Caco-2 (cell line): ENCODE measurements around the gene ZSCAN25. TPM values are rescaled to one million over a fixed set of nuclear protein-coding genes. Genes with fewer than 3 reads are reported as not detected.
"Not testable (repeated sequence)": the region's sequence is repeated elsewhere in the genome, so short reads cannot be mapped to it uniquely, and the experiment has no call there.

Experiments used
- BruUV-seq: library from RNA; stranded (reverse); fragments of 400-500 nt; replicated peaks from 2 replicates; lab custom pipeline; 2021; lab: Mats Ljungman, UMichigan
- CTCF ChIA-PET: fragments of 300-600 bp; sonication (Branson Sonifier 250); formaldehyde crosslinking; loops from one replicate; lab custom pipeline; 2022; ENCODE audit warnings: antibody characterized with exemption; lab: Charles Lee
- POLR2A ChIA-PET: fragments of 300-600 bp; sonication (Branson Sonifier 250); formaldehyde crosslinking; loops from one replicate; lab custom pipeline; 2022; ENCODE audit warnings: antibody characterized with exemption; lab: Charles Lee
- DNase-seq, 2 experiments: peaks; one replicate each; pipeline versions ENCODE4 v3.0.0 to v3.0.0-alpha.2; 2020 to 2022
- H3K27me3 ChIP-seq: replicated peaks from 2 replicates; pipeline ENCODE4 v1.6.0; 2011; ENCODE audit warnings: low read length; ENCODE audit not compliant: control insufficient read depth, insufficient read depth
- H3K36me3 ChIP-seq: 2 replicates; pipeline ENCODE4 v1.5.1; 2011; ENCODE audit warnings: low read length; ENCODE audit not compliant: control insufficient read depth, insufficient read depth
- H3K4me1 ChIP-seq: fragments of 250-450 bp; sonication (Bioruptor Pico); 2 replicates; pipeline ENCODE4 v1.5.1; 2020; ENCODE audit warnings: mild to moderate bottlenecking
- H3K4me3 ChIP-seq: 2 replicates; pipeline ENCODE4 v1.5.1; 2011; ENCODE audit warnings: low read depth, mild to moderate bottlenecking, control low read depth, low read length
- H3K9me3 ChIP-seq: fragments of 250-450 bp; sonication (Bioruptor Pico); 2 replicates; pipeline ENCODE4 v1.5.1; 2020; ENCODE audit warnings: mild to moderate bottlenecking, moderate library complexity
- H3K27ac Mint-ChIP-seq: one replicate; pipeline ENCODE4 v1.8.0; 2022; ENCODE audit warnings: mixed read lengths; ENCODE audit not compliant: unreplicated experiment
- H3K27me3 Mint-ChIP-seq: one replicate; pipeline ENCODE4 v1.8.0; 2022; ENCODE audit warnings: mixed read lengths; ENCODE audit not compliant: insufficient read depth, unreplicated experiment
- H3K36me3 Mint-ChIP-seq: one replicate; pipeline ENCODE4 v1.8.0; 2022; ENCODE audit warnings: mild to moderate bottlenecking, mixed read lengths; ENCODE audit not compliant: insufficient read depth, unreplicated experiment
- H3K4me1 Mint-ChIP-seq: one replicate; pipeline ENCODE4 v1.8.0; 2022; ENCODE audit warnings: low read depth, mixed read lengths; ENCODE audit not compliant: unreplicated experiment
- H3K4me3 Mint-ChIP-seq: one replicate; pipeline ENCODE4 v1.8.0; 2022; ENCODE audit warnings: mild to moderate bottlenecking, moderate library complexity, mixed read lengths; ENCODE audit not compliant: unreplicated experiment
- H3K9me3 Mint-ChIP-seq: one replicate; pipeline ENCODE4 v1.8.0; 2022; ENCODE audit warnings: mixed read lengths; ENCODE audit not compliant: unreplicated experiment
- intact Hi-C: fragments of 100-400 bp; cut with micrococcal nuclease; formaldehyde crosslinking; loops from one replicate; pipeline ENCODE4 v1.10.0; 2022; ENCODE audit not compliant: unreplicated experiment
- total RNA-seq: library from RNA; stranded (reverse); gene quantifications from 2 replicates; pipeline ENCODE4 v1.2.3, GENCODE V29; 2022
- TF ChIP-seq, protein P1 (sequence below), 2 experiments: fragments of 200-600 bp in 1 of 2; IDR thresholded peaks; 1 replicate in 1 of 2; 2 replicates in 1 of 2; pipeline versions ENCODE4 v1.5.1 to v1.8.0; 2011 to 2022; ENCODE audit warnings: antibody characterized with exemption in 1 of 2, control low read depth in 1 of 2, inconsistent platforms in 1 of 2, low read depth in 1 of 2, low read length in 1 of 2, mild to moderate bottlenecking in 1 of 2, moderate library complexity in 1 of 2; ENCODE audit not compliant: insufficient read depth in 1 of 2, severe bottlenecking in 1 of 2, unreplicated experiment in 1 of 2

Gene ZSCAN25
- total RNA-seq, 1 experiment from 2014 or later, result 21.2 TPM

DNA sequence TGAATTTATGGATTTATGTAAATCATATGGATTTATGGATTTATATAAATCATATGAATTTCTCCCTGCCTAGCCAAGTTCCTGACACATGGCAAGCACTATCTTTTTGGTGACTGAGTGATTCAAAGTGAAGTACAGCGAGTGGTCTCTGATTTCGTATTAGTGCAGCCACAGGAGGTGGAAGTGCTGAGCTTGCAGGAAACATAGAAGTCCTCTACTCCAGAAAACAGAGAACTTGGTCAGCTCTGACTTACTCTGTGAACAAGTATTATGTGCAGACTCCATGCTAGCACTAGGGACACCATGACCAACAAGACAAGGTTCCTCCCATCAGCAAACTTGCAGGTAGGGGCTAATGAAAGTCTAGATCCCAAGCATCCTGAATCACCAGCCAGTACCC lies 34.5 kb downstream of the ZSCAN25 start:
- no peaks in the 10 kb centered on the region for H3K36me3 ChIP-seq
- Mint-ChIP-seq H3K9me3 (no peaks in the 10 kb centered on the region), H3K4me1 (no peaks in the 10 kb centered on the region), H3K36me3 (no peaks in the 10 kb centered on the region), H3K4me3 (no peak overlapping the region), H3K27me3 (no peaks in the 10 kb centered on the region), H3K27ac (no peak overlapping the region)
- H3K4me3 ChIP-seq, result no peak overlapping the region
- ChIA-PET CTCF (no interaction called here), POLR2A (no interaction called here)
- DNase-seq, result no peak
- no peaks in the 10 kb centered on the region for H3K9me3 ChIP-seq
- intact Hi-C loops, result no loop called here
- H3K4me1 ChIP-seq, result no peaks in the 10 kb centered on the region
- no TSS peak for BruUV-seq
- H3K27me3 ChIP-seq, result no peaks in the 10 kb centered on the region
- TF ChIP-seq, protein P1, sequence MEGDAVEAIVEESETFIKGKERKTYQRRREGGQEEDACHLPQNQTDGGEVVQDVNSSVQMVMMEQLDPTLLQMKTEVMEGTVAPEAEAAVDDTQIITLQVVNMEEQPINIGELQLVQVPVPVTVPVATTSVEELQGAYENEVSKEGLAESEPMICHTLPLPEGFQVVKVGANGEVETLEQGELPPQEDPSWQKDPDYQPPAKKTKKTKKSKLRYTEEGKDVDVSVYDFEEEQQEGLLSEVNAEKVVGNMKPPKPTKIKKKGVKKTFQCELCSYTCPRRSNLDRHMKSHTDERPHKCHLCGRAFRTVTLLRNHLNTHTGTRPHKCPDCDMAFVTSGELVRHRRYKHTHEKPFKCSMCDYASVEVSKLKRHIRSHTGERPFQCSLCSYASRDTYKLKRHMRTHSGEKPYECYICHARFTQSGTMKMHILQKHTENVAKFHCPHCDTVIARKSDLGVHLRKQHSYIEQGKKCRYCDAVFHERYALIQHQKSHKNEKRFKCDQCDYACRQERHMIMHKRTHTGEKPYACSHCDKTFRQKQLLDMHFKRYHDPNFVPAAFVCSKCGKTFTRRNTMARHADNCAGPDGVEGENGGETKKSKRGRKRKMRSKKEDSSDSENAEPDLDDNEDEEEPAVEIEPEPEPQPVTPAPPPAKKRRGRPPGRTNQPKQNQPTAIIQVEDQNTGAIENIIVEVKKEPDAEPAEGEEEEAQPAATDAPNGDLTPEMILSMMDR (IDR thresholded peaks at IDR 0.05; ENCODE audit: insufficient read depth in 1 of 2, low read depth in 1 of 2, low read length in 1 of 2, severe bottlenecking in 1 of 2, unreplicated experiment in 1 of 2), result no peak

DNA sequence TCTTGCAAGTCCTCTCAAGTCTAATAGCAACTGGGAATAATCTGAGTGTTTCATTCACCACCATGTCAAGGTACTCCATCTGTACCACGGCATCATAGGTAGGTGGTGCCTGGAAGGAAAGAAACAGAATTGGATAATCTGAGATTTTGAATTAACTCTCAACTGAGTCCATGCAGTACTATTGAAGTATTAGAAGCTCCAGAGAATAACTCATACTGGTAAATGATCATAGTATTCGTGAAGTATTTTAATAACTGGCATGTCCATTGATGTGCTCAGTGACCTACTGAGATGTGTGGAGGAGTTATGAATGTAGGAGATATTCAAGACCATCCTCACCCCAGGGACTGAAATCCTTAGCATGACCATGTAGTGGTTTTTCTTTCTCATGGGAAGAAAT lies 35.9 kb downstream of the ZSCAN25 start:
- Mint-ChIP-seq H3K27ac (no peak overlapping the region), H3K9me3 (no peaks in the 10 kb centered on the region), H3K36me3 (no peaks in the 10 kb centered on the region), H3K27me3 (no peaks in the 10 kb centered on the region), H3K4me3 (no peak overlapping the region), H3K4me1 (no peaks in the 10 kb centered on the region)
- intact Hi-C loops, result no loop called here
- Histone ChIP-seq H3K9me3 (no peaks in the 10 kb centered on the region), H3K36me3 (no peaks in the 10 kb centered on the region), H3K27me3 (no peaks in the 10 kb centered on the region), H3K4me1 (no peaks in the 10 kb centered on the region), H3K4me3 (no peak overlapping the region)
- TF ChIP-seq, protein P1 (IDR thresholded peaks at IDR 0.05; ENCODE audit: insufficient read depth in 1 of 2, low read depth in 1 of 2, low read length in 1 of 2, severe bottlenecking in 1 of 2, unreplicated experiment in 1 of 2), result no peak
- BruUV-seq, result no TSS peak
- POLR2A ChIA-PET, result no interaction called here
- CTCF ChIA-PET, result no interaction called here
- DNase-seq, result no peak

DNA sequence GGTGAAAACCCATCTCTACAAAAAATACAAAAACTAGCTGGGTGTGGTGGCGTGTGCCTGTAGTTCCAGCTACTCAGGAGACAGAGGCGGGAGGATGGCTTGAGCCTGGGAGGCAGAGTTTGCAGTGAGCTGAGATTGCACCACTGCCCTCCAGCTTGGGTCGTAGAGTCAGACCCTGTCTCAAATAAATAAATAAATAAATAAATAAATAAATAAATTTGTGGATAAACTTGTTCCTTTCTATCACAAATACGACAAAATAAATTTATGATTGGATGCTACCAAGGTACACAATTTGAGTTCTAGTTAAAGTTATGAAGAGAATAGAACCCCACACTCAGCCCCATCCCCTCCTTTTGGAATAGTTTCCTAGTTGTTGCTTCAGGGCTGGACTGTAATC lies 36.5 kb downstream of the ZSCAN25 start:
- H3K27ac Mint-ChIP-seq, H3K4me1 Mint-ChIP-seq, BruUV-seq, H3K9me3 Mint-ChIP-seq, H3K4me3 ChIP-seq, intact Hi-C loops, H3K27me3 ChIP-seq, POLR2A ChIA-PET, CTCF ChIA-PET, H3K9me3 ChIP-seq, H3K4me3 Mint-ChIP-seq, H3K4me1 ChIP-seq, DNase-seq, H3K36me3 ChIP-seq, H3K27me3 Mint-ChIP-seq, H3K36me3 Mint-ChIP-seq: not testable (repeated sequence)

DNA sequence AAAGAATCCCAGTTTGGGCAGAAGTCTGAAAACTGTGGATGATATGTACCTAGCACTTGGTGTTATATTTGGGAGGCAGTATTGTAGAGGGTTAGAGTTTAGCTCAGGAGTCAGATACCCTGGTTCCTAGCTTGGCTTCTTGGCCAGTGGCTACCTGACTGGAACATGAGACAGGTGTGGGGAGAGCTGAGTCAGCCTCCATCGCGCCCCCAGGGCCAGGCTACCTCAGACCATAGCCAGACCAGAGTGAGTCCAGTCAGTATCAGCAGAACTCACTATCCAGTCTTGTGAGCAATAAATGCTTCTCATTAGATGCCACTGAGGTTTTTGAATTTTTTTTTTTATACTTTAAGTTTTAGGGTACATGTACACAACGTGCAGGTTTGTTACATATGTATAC lies 37.0 kb downstream of the ZSCAN25 start:
- TF ChIP-seq, protein P1 (IDR thresholded peaks at IDR 0.05; ENCODE audit: insufficient read depth in 1 of 2, low read depth in 1 of 2, low read length in 1 of 2, severe bottlenecking in 1 of 2, unreplicated experiment in 1 of 2), result no peak
- H3K9me3 ChIP-seq, result no peaks in the 10 kb centered on the region
- H3K4me3 ChIP-seq, result no peak overlapping the region
- ChIA-PET POLR2A (no interaction called here), CTCF (no interaction called here)
- no peaks in the 10 kb centered on the region for H3K36me3 ChIP-seq
- Mint-ChIP-seq H3K27ac (no peak overlapping the region), H3K27me3 (no peaks in the 10 kb centered on the region), H3K9me3 (peaks cover 7% of the 10 kb centered on the region), H3K4me3 (no peak overlapping the region), H3K36me3 (no peaks in the 10 kb centered on the region), H3K4me1 (no peaks in the 10 kb centered on the region)
- no peaks in the 10 kb centered on the region for H3K27me3 ChIP-seq
- no peaks in the 10 kb centered on the region for H3K4me1 ChIP-seq
- intact Hi-C loops, result no loop called here
- no peak for DNase-seq
- no TSS peak for BruUV-seq

DNA sequence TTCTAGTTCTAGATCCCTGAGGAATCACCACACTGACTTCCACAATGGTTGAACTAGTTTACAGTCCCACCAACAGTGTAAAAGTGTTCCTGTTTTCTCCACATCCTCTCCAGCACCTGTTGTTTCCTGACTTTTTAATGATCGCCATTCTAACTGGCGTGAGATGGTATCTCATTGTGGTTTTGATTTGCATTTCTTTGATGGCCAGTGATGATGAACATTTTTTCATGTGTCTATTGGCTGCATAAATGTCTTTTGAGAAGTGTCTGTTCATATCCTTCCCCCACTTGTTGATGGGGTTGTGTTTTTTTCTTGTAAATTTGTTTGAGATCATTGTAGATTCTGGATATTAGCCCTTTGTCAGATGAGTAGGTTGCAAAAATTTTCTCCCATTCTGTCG lies 37.9 kb downstream of the ZSCAN25 start:
- H3K27me3 Mint-ChIP-seq, H3K4me3 ChIP-seq, H3K27ac Mint-ChIP-seq, H3K9me3 ChIP-seq, intact Hi-C loops, CTCF ChIA-PET, H3K4me1 ChIP-seq, H3K4me1 Mint-ChIP-seq, POLR2A ChIA-PET, BruUV-seq, H3K27me3 ChIP-seq, H3K36me3 ChIP-seq, H3K4me3 Mint-ChIP-seq, H3K36me3 Mint-ChIP-seq, DNase-seq: not testable (repeated sequence)
- H3K9me3 Mint-ChIP-seq, result peaks cover 10% of the 10 kb centered on the region
